GM18951 (cell line): ENCODE results near the gene TRRAP.

ENCODE experiments used
- POLR2A ChIP-seq: IDR thresholded peaks from 4 replicates; pipeline ENCODE4 v1.6.1; 2011; ENCODE audit warnings: mild to moderate bottlenecking; ENCODE audit not compliant: insufficient read length, insufficient read depth; ENCODE audit errors: extremely low read depth
- in situ Hi-C: fragments of 300-500 bp; cut with MboI; formaldehyde crosslinking; loops from one replicate; pipeline ENCODE4 v1.12.0; 2022; ENCODE audit warnings: low sequenced_read_pairs, mixed read lengths, inconsistent platforms; ENCODE audit not compliant: unreplicated experiment

Gene TRRAP

GRCh38 chr7:99004781-99005500 is 126.6 kb downstream of the TRRAP start:
- in situ Hi-C loops, result no loop called here
- TF ChIP-seq POLR2A, result no peak

- in situ Hi-C loops, result no loop called here
- no peak for TF ChIP-seq POLR2A
These were observed 127.4 kb downstream of the TRRAP start for GRCh38 chr7:99005776-99006175.

- TF ChIP-seq POLR2A, result no peak
- in situ Hi-C loops, result no loop called here
These were observed 128.6 kb downstream of the TRRAP start for GRCh38 chr7:99006739-99007424.

- no peak for TF ChIP-seq POLR2A
- in situ Hi-C loops, result no loop called here
These were observed 129.9 kb downstream of the TRRAP start for GRCh38 chr7:99008181-99008631.

- no peak for TF ChIP-seq POLR2A
- in situ Hi-C loops, result no loop called here
These were observed 130.7 kb downstream of the TRRAP start for GRCh38 chr7:99008921-99009530.

- in situ Hi-C loops, result no loop called here
- TF ChIP-seq POLR2A, result no peak
These were observed 131.9 kb downstream of the TRRAP start for GRCh38 chr7:99010281-99010680.

GRCh38 chr7:99011341-99011705 is 133.0 kb downstream of the TRRAP start:
- in situ Hi-C loops, result no loop called here
- no peak for TF ChIP-seq POLR2A

- in situ Hi-C loops, result no loop called here
- no peak for TF ChIP-seq POLR2A
These were observed 133.5 kb downstream of the TRRAP start for GRCh38 chr7:99011706-99012404.

- in situ Hi-C loops, result no loop called here
- no peak for TF ChIP-seq POLR2A
These were observed 134.4 kb downstream of the TRRAP start for GRCh38 chr7:99012722-99013121.

- in situ Hi-C loops, result no loop called here
- TF ChIP-seq POLR2A, result no peak
These were observed 135.2 kb downstream of the TRRAP start for GRCh38 chr7:99013266-99014112.

- in situ Hi-C loops, result no loop called here
- no peak for TF ChIP-seq POLR2A
These were observed 136.0 kb downstream of the TRRAP start for GRCh38 chr7:99014113-99014985.

- in situ Hi-C loops, result no loop called here
- TF ChIP-seq POLR2A, result no peak
These were observed 137.9 kb downstream of the TRRAP start for GRCh38 chr7:99016196-99016595.
